ENCODE results near the gene ATF6.

- TF ChIP-seq USF2 (CRISPR knock-in tag; IDR thresholded peaks at IDR 0.05) (no peak), CTCF (IDR thresholded peaks at IDR 0.05 in 2 of 3, conservative IDR thresholded peaks at IDR 0.05 in 1 of 3; ENCODE audit: insufficient read depth in 2 of 3, low read depth in 1 of 3, low read length in 3 of 3) (no peak), ZBED1 (IDR thresholded peaks at IDR 0.05) (no peak), ZBTB1 (CRISPR knock-in tag; IDR thresholded peaks at IDR 0.05; ENCODE audit: borderline replicate concordance, low read depth) (no peak)
Measured at GRCh38 chr1:161721738-161722343, 44.3 kb upstream of the ATF6 start.
